Measurements from ENCODE around the gene ZNF316.

ZNF316 gene

GRCh38 chr7:6636741-6637543 is at the start of gene ZNF316:
Gene ZNF316 (plus strand): TSS chr7:6637318. CDS start chr7:6642410, 5,092 bp downstream.
- DNase-seq (ENCODE audit: low spot score) = peak; percentile 85

DNA sequence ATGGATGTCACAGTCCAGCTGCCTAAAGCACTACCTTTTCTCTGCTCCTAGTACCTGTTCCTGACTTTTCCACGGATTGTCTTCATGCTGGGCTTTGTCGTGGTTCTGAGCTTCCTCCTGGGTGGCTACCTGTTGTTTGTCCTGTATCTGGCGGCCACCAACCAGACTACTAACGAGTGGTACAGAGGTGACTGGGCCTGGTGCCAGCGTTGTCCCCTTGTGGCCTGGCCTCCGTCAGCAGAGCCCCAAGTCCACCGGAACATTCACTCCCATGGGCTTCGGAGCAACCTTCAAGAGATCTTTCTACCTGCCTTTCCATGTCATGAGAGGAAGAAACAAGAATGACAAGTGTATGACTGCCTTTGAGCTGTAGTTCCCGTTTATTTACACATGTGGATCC is 48.6 kb upstream of the ZNF316 start:
- DNase-seq (ENCODE audit: low spot score) = no peak

GRCh38 chr7:6589151-6589828 is 47.8 kb upstream of the ZNF316 start:
- no peak for DNase-seq (ENCODE audit: low spot score)

DNA sequence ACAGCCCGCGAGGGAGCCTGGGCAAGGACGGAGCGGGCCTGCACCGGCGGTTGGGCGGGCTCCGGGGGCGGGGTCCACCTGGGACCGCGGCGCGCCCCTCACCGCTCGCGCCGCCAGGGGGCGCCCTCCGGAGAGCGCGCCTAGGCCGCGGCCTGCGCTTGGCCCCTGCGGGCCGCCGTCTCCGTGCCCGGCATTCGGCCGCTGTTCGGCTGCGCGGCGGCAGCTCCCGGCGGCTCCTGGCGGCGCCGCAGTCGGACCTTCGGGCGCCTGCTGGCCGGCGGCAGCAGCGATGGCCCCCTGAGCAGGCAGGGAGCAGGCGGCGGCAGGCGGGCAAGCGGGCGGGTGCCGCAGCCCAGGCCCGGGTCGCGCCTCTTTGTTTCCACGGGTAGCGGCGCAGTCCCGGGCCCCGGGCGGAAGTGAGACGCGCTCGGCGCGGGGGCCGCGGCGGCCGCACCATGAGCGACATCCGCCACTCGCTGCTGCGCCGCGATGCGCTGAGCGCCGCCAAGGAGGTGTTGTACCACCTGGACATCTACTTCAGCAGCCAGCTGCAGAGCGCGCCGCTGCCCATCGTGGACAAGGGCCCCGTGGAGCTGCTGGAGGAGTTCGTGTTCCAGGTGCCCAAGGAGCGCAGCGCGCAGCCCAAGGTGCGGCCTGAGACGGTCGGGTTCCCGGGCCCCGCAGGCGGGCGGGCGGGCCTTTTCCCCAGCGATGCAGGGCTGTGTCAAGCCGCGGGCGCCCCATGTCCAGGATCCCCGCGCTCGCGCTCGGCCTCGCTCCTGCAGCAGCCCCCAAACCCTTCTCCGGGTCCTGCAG is 47.1 kb upstream of the ZNF316 start, which contains the start of gene INTS15:
TSS of gene INTS15 (plus strand) at position 193 of the 816 bp plus-strand sequence. CDS start at position 456, 263 bp downstream.
- peak; percentile 87 for DNase-seq (ENCODE audit: low spot score)

GRCh38 chr7:6590645-6591110 is 46.4 kb upstream of the ZNF316 start:
- peak; percentile 75 for DNase-seq (ENCODE audit: low spot score)

DNA sequence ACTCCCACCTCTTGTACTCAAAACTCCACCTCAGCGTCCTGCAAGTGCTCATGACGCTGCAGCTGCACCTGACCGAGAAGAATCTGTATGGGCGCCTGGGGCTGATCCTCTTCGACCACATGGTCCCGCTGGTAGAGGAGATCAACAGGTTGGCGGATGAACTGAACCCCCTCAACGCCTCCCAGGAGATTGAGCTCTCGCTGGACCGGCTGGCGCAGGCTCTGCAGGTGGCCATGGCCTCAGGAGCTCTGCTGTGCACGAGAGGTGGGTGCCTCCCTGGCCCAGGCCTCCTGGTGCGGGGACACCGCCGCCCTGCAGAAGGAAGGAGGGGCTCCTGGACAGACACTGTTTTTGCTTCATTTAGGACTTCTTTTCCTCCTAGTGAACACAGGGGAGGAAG is 37.0 kb upstream of the ZNF316 start:
- no peak for DNase-seq (ENCODE audit: low spot score)

DNA sequence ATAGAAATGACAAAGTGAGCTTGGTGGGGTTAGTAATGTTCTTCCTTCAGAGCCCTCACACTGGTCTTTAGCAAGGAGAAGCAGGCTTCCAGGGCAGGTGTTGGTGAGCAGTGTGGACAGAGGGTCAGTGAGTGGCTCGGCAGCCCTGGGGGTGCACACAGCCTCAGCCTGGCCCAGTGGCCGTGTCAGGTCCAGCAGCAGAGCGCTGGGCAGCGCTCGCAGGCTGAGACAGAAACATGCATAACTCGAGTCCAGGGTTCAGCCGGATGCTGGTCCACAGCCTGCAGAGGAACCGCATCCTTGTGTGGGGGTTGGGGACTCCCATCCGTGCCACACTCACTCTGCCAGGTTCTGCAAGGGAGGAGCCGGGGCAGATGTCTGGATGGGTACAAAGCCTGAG is 32.7 kb upstream of the ZNF316 start:
- DNase-seq (ENCODE audit: low spot score) = no peak

DNA sequence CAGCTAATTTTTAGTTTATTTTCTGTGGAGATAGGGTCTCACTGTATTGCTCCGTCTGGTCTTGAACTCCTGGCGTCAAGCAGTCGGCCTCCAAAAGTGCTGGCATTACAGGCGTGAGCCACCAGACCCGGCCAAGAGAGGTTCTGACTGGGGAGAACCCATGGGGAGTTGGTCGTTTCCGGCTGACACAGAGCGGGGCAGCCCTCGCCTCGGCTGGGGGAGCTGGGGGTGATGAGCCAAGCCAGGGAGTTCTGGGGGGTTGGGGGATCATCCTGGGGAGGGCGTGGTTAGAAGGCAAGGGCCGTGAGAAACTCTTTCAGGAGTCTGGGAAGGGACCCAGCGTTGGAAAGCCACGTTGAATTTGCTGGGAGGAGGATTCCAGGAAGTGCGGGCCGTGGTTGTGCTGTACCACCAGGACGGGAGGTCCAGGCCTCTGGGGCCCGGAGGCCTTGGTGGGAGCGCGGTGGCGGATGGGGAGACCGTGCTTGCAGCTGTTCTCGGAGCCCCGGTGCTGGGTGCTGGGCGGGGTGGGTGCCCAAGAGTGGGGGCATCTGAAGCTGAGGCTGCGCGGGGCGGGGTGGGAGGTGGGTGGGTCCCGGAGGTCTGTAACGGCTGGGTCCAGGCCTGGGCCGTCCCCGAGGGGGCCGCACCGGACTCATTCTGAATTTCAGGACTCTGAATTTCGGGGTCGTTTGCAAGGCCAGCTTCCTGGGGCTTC is 30.1 kb upstream of the ZNF316 start:
- no peak for DNase-seq (ENCODE audit: low spot score)

GRCh38 chr7:6607651-6608051 is 29.5 kb upstream of the ZNF316 start:
- DNase-seq (ENCODE audit: low spot score) = no peak

DNA sequence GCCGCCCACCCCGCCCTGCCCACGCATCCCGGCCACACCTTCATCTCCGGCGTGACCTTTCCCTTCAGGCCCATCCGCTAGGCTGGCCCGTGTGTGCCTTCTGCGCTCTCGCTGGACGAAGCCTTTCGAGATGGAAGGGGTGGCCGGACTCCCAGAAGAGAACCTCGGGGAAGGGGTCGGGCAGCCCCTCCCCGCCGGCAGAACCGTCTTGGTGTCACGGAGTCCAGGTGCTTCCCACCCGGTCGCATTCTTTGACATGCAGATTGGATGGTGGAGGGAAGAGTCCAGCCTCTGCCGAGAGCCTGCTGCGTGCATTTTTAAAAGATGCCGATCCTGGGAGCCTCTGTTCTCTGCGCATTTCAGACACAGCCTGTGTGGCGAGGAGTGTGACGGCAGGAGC is 29.0 kb upstream of the ZNF316 start:
- DNase-seq (ENCODE audit: low spot score) = no peak

- no peak for DNase-seq (ENCODE audit: low spot score)
Measured at GRCh38 chr7:6608794-6609193, 28.3 kb upstream of the ZNF316 start.

- DNase-seq (ENCODE audit: low spot score) = no peak
Measured at GRCh38 chr7:6612819-6613218, 24.3 kb upstream of the ZNF316 start.

DNA sequence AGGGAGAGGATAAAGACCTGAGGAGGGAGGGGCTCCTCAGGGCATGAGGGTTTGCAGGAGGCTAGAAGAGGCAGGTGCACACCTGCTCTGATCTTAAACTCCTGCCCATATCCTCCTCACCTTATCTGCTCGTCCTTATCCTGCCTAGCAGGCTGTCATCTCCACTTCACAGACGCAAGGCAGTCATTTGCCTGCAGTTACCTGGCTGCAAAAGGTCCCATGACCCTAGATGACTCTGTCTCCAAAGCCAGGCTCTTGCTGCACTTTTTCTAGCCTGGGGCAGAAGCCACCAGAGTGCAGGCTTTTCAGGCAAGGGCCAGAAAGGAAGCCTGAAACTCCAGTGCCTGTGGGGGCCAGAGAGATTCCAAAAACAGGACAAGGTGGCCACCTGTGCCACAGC is 23.4 kb upstream of the ZNF316 start:
- no peak for DNase-seq (ENCODE audit: low spot score)

DNA sequence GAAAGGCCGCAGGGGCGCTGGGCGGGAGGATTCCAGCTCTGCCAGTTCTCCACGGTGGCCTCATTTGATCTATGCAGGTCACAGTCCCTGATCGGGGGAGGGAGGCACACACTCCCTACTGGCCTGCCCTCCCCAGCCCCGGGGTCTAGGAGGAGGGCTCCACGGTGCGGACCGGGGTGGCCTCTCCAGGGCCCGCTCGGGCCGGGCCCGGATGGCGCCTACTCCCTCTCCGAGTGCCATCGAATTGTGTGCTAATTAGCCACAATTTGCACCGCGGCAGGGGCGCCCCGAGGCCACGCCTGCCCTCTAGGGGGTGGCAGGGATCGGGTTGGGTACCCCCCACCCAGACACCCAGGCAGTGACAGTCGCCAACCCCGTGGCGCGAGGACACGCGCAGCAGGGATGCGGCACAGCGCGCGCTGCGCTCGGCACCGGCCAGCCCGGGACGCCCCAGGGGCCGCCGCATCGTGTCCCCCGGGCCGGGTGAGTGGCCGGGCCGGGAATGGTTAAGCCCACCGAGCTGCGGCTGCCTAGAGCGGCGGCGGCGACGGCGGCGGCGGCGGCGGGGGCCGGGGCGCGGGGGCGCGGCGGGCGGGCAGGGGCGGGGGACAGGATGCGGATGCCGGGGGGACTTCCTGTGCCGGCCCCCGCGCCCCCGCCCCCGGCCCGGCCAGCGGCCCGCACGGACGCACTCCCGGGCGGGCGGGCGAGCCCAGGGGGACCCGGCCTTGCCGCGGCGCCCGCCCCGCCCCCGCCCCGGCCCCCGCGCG is 22.0 kb upstream of the ZNF316 start, which contains the start of gene ZNF853:
TSS of gene ZNF853 (plus strand) at position 658 of the 770 bp plus-strand sequence. CDS start 565 bp downstream, outside the sequence.
- peak; percentile 50 for DNase-seq (ENCODE audit: low spot score)

- DNase-seq (ENCODE audit: low spot score) = peak; percentile 85
Measured at GRCh38 chr7:6615723-6616555, 21.2 kb upstream of the ZNF316 start.

- DNase-seq (ENCODE audit: low spot score) = no peak
Measured at GRCh38 chr7:6616854-6617643, 20.1 kb upstream of the ZNF316 start.

- DNase-seq (ENCODE audit: low spot score) = no peak
Measured at GRCh38 chr7:6618621-6619020, 18.5 kb upstream of the ZNF316 start.

- no peak for DNase-seq (ENCODE audit: low spot score)
Measured at GRCh38 chr7:6619961-6620360, 17.2 kb upstream of the ZNF316 start.
